ENCODE data around the gene MED9.
"Not testable (repeated sequence)": the region's sequence is repeated elsewhere in the genome, so short reads cannot be mapped to it uniquely, and the experiment has no call there.

GRCh38 chr17:17486416-17486815 lies 9.6 kb downstream of the MED9 start:
- TF ChIP-seq ATF3 (IDR thresholded peaks at IDR 0.05); CTCF (IDR thresholded peaks at IDR 0.05; ENCODE audit: low read depth, low read length, missing input control); JUND (IDR thresholded peaks at IDR 0.05); SP1 (IDR thresholded peaks at IDR 0.05); RAD21 (IDR thresholded peaks at IDR 0.05): not testable (repeated sequence)

All from liver (tissue), 3 donors.